Gastroesophageal sphincter (tissue), 4 donors: Measurements from ENCODE around the gene ANKS1B. TPM values are rescaled to one million over a fixed set of nuclear protein-coding genes. Genes with fewer than 3 reads are reported as not detected.

Experiments used
- ATAC-seq: fragments of 150-250 bp; one replicate; pipeline ENCODE4 v1.9.1; 2016; ENCODE audit warnings: mild to moderate bottlenecking, moderate library complexity
- H3K27ac ChIP-seq, 4 donors: fragments of 200-600 bp; sonication (generic) in 3 of 4; 1 replicate in 3 of 4; 2 replicates in 1 of 4; pipeline ENCODE4 v1.5.1; 2016 to 2019
- H3K27me3 ChIP-seq: fragments of 200-600 bp; sonication (generic); one replicate; pipeline ENCODE4 v1.5.1; 2019
- H3K36me3 ChIP-seq, 2 donors: fragments of 200-600 bp; sonication (generic); one replicate each; pipeline ENCODE4 v1.5.1; 2019; ENCODE audit warnings: control low read depth in 1 of 2
- H3K4me1 ChIP-seq, 3 donors: fragments of 200-600 bp; sonication (generic); 1 replicate in 2 of 3; 2 replicates in 1 of 3; pipeline ENCODE4 v1.5.1; 2016 to 2019; ENCODE audit warnings: control low read depth in 2 of 3
- H3K4me3 ChIP-seq, 2 donors: fragments of 200-600 bp; sonication (generic); one replicate each; pipeline ENCODE4 v1.5.1; 2019; ENCODE audit warnings: mild to moderate bottlenecking in 1 of 2, moderate library complexity in 1 of 2
- H3K9me3 ChIP-seq, 3 donors: fragments of 200-600 bp; sonication (generic); one replicate each; pipeline ENCODE4 v1.5.1; 2017 to 2019; ENCODE audit warnings: control low read depth in 2 of 3
- EP300 ChIP-seq: sonication (generic); formaldehyde crosslinking; IDR thresholded peaks from one replicate; pipeline ENCODE4 v1.6.1; 2017; ENCODE audit warnings: antibody characterized with exemption, mild to moderate bottlenecking
- POLR2A ChIP-seq, 2 donors: fragments of 450-650 bp; IDR thresholded peaks; one replicate each; pipeline ENCODE4 v1.6.1; 2017; ENCODE audit warnings: antibody characterized with exemption in 2 of 2, mild to moderate bottlenecking in 2 of 2, moderate library complexity in 1 of 2
- POLR2AphosphoS5 ChIP-seq: sonication (generic); formaldehyde crosslinking; IDR thresholded peaks from one replicate; pipeline ENCODE4 v1.6.1; 2017; ENCODE audit warnings: antibody characterized with exemption
- WGBS, 2 donors: methylation state at CpG; one replicate each; pipeline ENCODE4 v1.1.5; 2018; ENCODE audit warnings: low coverage in 1 of 2; 5-methylcytosine and 5-hydroxymethylcytosine counted together
- total RNA-seq, 4 donors: library from RNA; depleted of rRNA; stranded (reverse); fragments of >200 nt; gene quantifications; one replicate each; pipeline ENCODE4 v1.1.0, GENCODE V29; 2016
- TF ChIP-seq, protein P1 (sequence below), 4 experiments: fragments of 200-600 bp in 2 of 4; fragments of 450-650 bp in 2 of 4; sonication (generic) in 1 of 4; IDR thresholded peaks; one replicate each; pipeline ENCODE4 v1.5.1; 2017 to 2019; ENCODE audit warnings: antibody characterized with exemption in 4 of 4, mild to moderate bottlenecking in 2 of 4, moderate library complexity in 2 of 4

The ANKS1B gene
- total RNA-seq, 4 donors from 2014 or later = 9.9 to 31.1 (median 21.4) TPM

GRCh38 chr12:98990648-98991047 lies 994.1 kb downstream of the ANKS1B start:
- ATAC-seq = no peak
- H3K36me3 ChIP-seq = no peaks in the 10 kb centered on the region
- H3K9me3 ChIP-seq = no peaks in the 10 kb centered on the region
- no peaks in the 10 kb centered on the region for H3K27me3 ChIP-seq
- H3K27ac ChIP-seq = no peak overlapping the region
- TF ChIP-seq EP300 (no peak), POLR2AphosphoS5 (no peak), POLR2A (IDR thresholded peaks at IDR 0.05) (no peak)
- TF ChIP-seq, protein P1, sequence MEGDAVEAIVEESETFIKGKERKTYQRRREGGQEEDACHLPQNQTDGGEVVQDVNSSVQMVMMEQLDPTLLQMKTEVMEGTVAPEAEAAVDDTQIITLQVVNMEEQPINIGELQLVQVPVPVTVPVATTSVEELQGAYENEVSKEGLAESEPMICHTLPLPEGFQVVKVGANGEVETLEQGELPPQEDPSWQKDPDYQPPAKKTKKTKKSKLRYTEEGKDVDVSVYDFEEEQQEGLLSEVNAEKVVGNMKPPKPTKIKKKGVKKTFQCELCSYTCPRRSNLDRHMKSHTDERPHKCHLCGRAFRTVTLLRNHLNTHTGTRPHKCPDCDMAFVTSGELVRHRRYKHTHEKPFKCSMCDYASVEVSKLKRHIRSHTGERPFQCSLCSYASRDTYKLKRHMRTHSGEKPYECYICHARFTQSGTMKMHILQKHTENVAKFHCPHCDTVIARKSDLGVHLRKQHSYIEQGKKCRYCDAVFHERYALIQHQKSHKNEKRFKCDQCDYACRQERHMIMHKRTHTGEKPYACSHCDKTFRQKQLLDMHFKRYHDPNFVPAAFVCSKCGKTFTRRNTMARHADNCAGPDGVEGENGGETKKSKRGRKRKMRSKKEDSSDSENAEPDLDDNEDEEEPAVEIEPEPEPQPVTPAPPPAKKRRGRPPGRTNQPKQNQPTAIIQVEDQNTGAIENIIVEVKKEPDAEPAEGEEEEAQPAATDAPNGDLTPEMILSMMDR (IDR thresholded peaks at IDR 0.05) = no peak
- H3K4me1 ChIP-seq = no peaks in the 10 kb centered on the region
- WGBS, 2 donors = 93 to 94% methylated on average over 3 of the region's 3 CpGs
- H3K4me3 ChIP-seq = no peak overlapping the region

GRCh38 chr12:98985156-98985555 lies 999.6 kb downstream of the ANKS1B start:
- Histone ChIP-seq H3K9me3 (peaks cover 0 to 17% (median 0%) of the 10 kb centered on the region in 3 donors), H3K27me3 (no peaks in the 10 kb centered on the region), H3K36me3 (no peaks in the 10 kb centered on the region), H3K4me1 (no peaks in the 10 kb centered on the region), H3K4me3 (no peak overlapping the region), H3K27ac (no peak overlapping the region)
- no peak for ATAC-seq
- 78 to 80% methylated on average over 2 of the region's 2 CpGs for WGBS, 2 donors
- TF ChIP-seq EP300 (no peak), POLR2AphosphoS5 (no peak), POLR2A (IDR thresholded peaks at IDR 0.05) (no peak)
- TF ChIP-seq, protein P1 (IDR thresholded peaks at IDR 0.05) = no peak

GRCh38 chr12:98983647-98984046 lies 1001.1 kb downstream of the ANKS1B start:
- WGBS, 2 donors = 92 to 100% methylated on average over 1 of the region's 1 CpG
- no peak overlapping the region for H3K27ac ChIP-seq
- peaks cover 0 to 17% (median 0%) of the 10 kb centered on the region in 3 donors for H3K9me3 ChIP-seq
- no peak overlapping the region for H3K4me3 ChIP-seq
- no peaks in the 10 kb centered on the region for H3K36me3 ChIP-seq
- no peaks in the 10 kb centered on the region for H3K27me3 ChIP-seq
- no peak for TF ChIP-seq EP300
- TF ChIP-seq POLR2A (IDR thresholded peaks at IDR 0.05) = no peak
- no peak for TF ChIP-seq POLR2AphosphoS5
- TF ChIP-seq, protein P1 (IDR thresholded peaks at IDR 0.05) = no peak
- no peaks in the 10 kb centered on the region for H3K4me1 ChIP-seq
- ATAC-seq = no peak

GRCh38 chr12:98980508-98980907 lies 1004.2 kb downstream of the ANKS1B start:
- H3K27ac ChIP-seq = no peak overlapping the region
- TF ChIP-seq POLR2A (IDR thresholded peaks at IDR 0.05) = no peak
- TF ChIP-seq, protein P1 (IDR thresholded peaks at IDR 0.05) = no peak
- no peak for TF ChIP-seq POLR2AphosphoS5
- TF ChIP-seq EP300 = no peak

GRCh38 chr12:98977186-98977585 lies 1007.5 kb downstream of the ANKS1B start:
- Histone ChIP-seq H3K27ac (no peak overlapping the region), H3K4me3 (no peak overlapping the region), H3K9me3 (no peaks in the 10 kb centered on the region), H3K27me3 (no peaks in the 10 kb centered on the region), H3K36me3 (no peaks in the 10 kb centered on the region), H3K4me1 (no peaks in the 10 kb centered on the region)
- TF ChIP-seq, protein P1 (IDR thresholded peaks at IDR 0.05) = no peak
- TF ChIP-seq EP300 (no peak), POLR2A (IDR thresholded peaks at IDR 0.05) (no peak)
- 56 to 85% methylated on average over 2 of the region's 2 CpGs for WGBS, 2 donors
- ATAC-seq = no peak

More at GRCh38 chr12:98980508-98980907, 1004.2 kb downstream of the ANKS1B start:
- H3K27me3 ChIP-seq = no peaks in the 10 kb centered on the region
- peaks cover 0 to 17% (median 0%) of the 10 kb centered on the region in 3 donors for H3K9me3 ChIP-seq
- no peaks in the 10 kb centered on the region for H3K36me3 ChIP-seq
- ATAC-seq = no peak
- no peak overlapping the region for H3K4me3 ChIP-seq
- H3K4me1 ChIP-seq = no peaks in the 10 kb centered on the region
